Stimulated activated CD8-positive, alpha-beta memory T cell treated with anti-CD3 and anti-CD28 coated beads, Interleukin-15, amount 100 ng/mL, for 4 hours (primary cell): ENCODE data around the gene TRIM40.
"Not testable (repeated sequence)": the region's sequence is repeated elsewhere in the genome, so short reads cannot be mapped to it uniquely, and the experiment has no call there.

Experiments
- DNase-seq, 2 donors: peaks; one replicate each; pipeline ENCODE4 v3.0.0-alpha.2; 2020; ENCODE audit warnings: low read depth in 2 of 2

TRIM40 gene

GRCh38 chr6:30113841-30114240 lies 22.1 kb upstream of the TRIM40 start:
- DNase-seq: no peak

- no peak for DNase-seq
Observed at GRCh38 chr6:30116724-30117123, 19.2 kb upstream of the TRIM40 start.

- not testable (repeated sequence) for DNase-seq
Observed at GRCh38 chr6:30118691-30119090, 17.2 kb upstream of the TRIM40 start.

- no peak for DNase-seq
Observed at GRCh38 chr6:30121446-30122366, 14.2 kb upstream of the TRIM40 start.

- no peak for DNase-seq
Observed at GRCh38 chr6:30122515-30122914, 13.4 kb upstream of the TRIM40 start.

- no peak for DNase-seq
Observed at GRCh38 chr6:30127238-30128093, 8.5 kb upstream of the TRIM40 start.

- DNase-seq: no peak
Observed at GRCh38 chr6:30129265-30130178, 6.4 kb upstream of the TRIM40 start.

GRCh38 chr6:30130179-30130679 lies 5.7 kb upstream of the TRIM40 start:
- DNase-seq: no peak

- DNase-seq: peak; percentile 29 to 55
Observed at GRCh38 chr6:30130887-30131862, 4.8 kb upstream of the TRIM40 start.

GRCh38 chr6:30131947-30132497 lies 3.9 kb upstream of the TRIM40 start:
- no peak for DNase-seq

GRCh38 chr6:30135147-30135546 lies 793 bp upstream of the TRIM40 start:
- no peak for DNase-seq

GRCh38 chr6:30136570-30137286 lies 788 bp downstream of the TRIM40 start:
- no peak for DNase-seq

- not testable (repeated sequence) for DNase-seq
Observed at GRCh38 chr6:30140240-30140639, 4.3 kb downstream of the TRIM40 start.

- DNase-seq: no peak
Observed at GRCh38 chr6:30142665-30143064, 6.7 kb downstream of the TRIM40 start.

GRCh38 chr6:30143780-30144179 lies 7.8 kb downstream of the TRIM40 start:
- no peak for DNase-seq

GRCh38 chr6:30144811-30145210 lies 8.9 kb downstream of the TRIM40 start:
- no peak for DNase-seq

GRCh38 chr6:30145818-30146217 lies 9.9 kb downstream of the TRIM40 start:
- DNase-seq: no peak

GRCh38 chr6:30147096-30147495 lies 11.2 kb downstream of the TRIM40 start:
- no peak for DNase-seq

GRCh38 chr6:30149234-30149633 lies 13.3 kb downstream of the TRIM40 start:
- DNase-seq: no peak
